ENCODE measurements around the gene BEST3.

BEST3 gene
- 0 to 3.6 (median 0) reads per million in 17 experiments for total RNA-seq

GRCh38 chr12:69698769-69699540 is at the start of gene BEST3:
Gene BEST3 (minus strand): TSS chr12:69699303. CDS start chr12:69697798, 1,505 bp downstream.
- no peak for DNase-seq

DNA sequence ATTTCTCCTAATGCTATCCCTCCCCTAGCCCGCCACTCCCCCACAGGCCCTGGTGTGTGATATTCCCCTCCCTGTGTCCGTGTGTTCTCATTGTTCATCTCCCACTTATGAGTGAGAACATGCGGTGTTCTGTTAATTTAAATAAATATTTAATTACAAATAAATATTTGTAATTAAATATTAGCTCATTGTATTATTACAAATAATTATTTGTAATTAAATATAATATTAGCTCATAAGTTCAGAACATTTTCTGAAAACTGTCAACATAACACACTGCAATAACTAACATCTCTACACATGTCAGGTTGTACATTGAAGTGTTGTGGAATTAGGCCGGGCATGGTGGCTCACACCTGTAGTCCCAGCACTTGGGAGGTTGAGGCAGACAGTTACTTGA is 45.0 kb upstream of the BEST3 start:
- no peak for DNase-seq

DNA sequence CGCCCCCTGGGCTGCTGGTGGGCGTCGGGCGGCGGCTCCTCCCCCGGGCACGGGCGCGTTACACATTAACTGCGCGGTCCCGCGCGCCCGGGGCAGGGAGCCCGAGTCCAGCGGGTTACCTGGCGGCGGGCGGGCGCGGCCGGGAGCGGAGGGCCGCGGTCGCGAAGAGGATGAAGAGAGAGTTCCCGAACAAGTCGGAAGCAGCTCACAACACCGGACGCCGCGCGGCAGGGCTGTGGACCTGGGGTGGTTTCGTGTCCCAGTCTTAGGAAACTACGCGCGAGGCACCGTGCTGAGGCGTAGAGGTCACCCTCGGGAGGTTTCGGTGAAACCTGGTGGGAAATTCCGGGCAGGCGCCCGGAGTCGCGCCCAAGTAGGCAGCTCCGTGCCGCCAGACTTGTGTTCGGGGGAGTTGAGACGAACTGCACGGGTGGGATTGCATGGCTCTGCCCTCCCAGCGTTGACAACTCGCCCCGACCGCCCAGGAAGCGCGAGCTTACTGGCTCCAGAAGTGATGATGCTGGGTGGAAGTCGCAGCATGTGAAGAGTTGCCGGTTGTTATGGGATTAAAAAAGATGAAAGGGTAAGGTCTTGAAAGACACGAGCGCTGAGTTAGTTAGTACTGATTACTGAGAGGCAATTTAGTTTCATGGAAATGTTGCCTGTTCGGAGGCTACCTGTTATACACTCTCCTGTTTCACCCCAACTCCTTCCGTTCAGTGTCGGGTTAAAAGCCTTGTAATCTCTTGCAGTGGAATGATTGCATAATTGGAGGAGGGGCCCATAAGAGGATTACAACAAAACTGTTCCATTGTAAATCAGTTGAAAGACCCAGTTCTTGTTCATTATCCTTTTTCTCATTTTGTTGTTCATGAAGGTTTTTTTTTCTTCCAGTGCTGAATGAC is 40.4 kb upstream of the BEST3 start:
- peak; percentile 38 to 62 (median 54) for DNase-seq

- DNase-seq: peak; percentile 87 to 96 (median 92)
Observed at GRCh38 chr12:69738351-69739286, 39.5 kb upstream of the BEST3 start, which contains the start of gene RAB3IP. Gene RAB3IP (plus strand): TSS chr12:69738860. CDS start chr12:69755409, 16,549 bp downstream.

DNA sequence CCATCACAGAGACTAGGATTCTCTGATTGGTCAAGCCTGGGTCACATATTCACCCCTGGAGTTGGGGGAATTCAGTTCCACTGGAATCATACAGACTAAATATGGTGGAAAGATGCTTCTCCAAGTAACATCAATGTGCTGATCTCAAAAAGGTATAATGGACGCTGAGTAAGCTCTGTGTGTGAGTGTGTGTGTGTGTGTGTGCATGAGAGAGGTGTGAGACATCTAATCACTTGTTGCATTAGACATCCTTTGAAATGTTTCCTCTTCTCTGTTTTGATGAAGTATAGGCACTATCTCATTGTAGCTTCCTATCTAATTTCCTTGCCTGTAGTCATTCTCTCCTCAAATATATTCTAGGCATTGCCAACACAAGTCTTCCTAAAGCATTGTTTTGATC is 34.5 kb upstream of the BEST3 start:
- DNase-seq: no peak

- DNase-seq: no peak
Observed at GRCh38 chr12:69732088-69732487, 33.0 kb upstream of the BEST3 start.

DNA sequence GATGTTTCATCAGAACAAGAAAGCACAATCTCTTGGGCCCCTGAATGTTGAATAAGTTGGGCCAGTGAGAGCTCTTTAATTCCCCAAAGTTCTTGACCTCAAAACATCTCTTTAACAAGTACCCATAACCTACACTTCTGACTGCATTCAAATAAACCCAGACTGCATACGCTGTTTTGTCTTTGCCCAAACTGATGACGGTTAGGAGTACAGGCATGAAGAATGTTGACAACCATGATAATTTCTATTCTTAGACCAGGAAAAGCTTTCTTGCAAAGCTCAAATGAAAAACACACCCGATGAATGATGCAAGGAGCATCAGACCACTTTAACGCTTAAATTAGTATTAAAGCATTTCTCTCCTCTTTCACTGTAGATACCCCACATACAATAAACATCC is 27.8 kb upstream of the BEST3 start:
- no peak for DNase-seq

DNA sequence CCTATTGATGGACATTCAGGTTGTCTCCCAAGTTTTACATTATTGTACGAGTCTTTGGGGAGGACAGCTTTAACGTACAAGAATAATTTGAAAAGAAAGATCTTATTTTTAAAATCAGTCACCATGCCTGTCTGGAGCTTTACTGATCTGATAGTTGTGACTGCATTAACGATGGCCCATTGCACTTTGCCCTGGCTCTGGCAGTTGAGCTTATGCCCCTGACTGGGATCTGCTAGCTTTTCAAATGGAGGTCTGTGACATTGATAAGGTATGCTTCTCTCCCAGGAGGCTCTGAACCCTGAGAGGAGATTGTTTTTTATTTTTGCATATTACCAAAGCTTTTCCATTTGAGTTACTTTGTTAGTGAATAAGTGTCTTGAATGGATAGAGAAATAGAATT is 21.6 kb upstream of the BEST3 start:
- no peak for DNase-seq

- DNase-seq: no peak
Observed at GRCh38 chr12:69719336-69720316, 20.5 kb upstream of the BEST3 start.

DNA sequence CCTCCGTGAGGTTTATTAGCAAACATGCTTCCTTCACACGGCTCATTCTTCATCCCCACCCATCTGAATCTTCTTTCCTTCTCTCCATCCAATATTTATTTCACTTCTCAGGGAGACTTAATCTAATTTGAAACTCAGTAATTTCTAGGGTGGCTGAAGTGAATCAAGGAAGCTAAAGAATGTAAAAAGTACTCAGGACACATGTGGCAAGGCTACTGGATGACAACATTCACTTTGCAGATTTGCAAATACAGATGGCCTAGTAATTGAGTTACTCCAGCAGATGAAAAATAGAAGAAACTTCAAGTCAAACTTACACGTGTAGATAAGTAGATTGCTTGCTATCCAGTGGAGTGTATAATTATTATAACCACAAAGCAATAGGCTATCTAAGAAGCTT is 15.4 kb upstream of the BEST3 start:
- DNase-seq: no peak

- DNase-seq: no peak
Observed at GRCh38 chr12:69712826-69713225, 13.7 kb upstream of the BEST3 start.

DNA sequence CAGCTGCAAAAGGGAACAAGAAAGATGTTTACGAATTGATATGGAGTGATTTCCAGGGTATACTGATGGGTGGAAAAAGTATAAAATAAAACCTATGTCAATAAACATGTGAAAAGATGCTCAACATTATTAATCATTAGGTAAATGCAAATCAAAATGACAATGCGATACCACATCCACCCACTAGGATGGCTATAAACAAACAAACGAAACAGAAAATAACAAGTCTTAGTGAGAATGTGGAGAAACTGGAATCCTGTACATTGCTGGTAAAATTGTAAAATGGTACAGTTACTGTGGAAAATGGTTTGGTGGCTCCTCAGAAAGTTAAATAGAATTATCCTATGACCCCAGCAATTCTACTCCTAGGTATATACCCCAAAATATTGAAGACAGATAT is 9.5 kb upstream of the BEST3 start:
- DNase-seq: no peak

DNA sequence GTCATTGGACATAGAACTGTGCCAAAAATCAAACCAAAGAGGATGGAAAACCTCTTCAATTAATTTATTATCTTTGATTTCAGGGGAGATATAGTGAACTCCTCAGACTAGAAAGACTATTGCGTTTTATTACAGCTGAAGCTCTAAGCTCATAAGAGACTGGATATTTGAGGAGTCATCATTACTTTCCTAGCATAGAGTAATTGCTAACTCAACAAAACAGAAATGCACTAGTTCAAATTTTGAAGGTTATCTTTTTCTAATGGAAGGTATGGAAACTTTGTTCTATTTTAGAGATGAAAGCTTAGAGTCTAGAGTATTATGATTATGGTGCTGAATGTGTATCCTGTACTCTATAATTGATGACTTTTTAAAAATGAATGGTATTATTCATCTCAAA is 5.3 kb upstream of the BEST3 start:
- DNase-seq: no peak

- no peak for DNase-seq
Observed at GRCh38 chr12:69703146-69703642, 4.1 kb upstream of the BEST3 start.

DNA sequence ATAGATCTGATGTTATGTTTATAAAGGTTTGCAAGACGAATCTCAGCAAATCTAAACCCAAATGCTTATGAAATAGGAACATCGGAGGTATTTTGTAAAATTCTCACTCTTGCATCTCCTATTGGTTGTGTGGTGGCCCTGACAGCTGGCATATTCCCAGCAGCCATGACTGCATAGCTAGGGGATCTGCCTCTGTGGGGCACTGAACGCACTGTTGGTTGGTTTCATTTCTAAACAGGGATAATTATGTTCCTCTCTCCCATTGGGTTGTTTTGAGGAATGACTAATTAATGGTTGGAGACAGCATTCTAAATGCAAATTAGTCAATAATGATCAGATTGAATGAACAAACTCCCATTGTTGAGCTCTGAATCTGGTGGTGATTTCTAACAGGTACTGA is 2.7 kb upstream of the BEST3 start:
- no peak for DNase-seq

GRCh38 chr12:69698054-69698453 is 1.0 kb downstream of the BEST3 start:
- no peak for DNase-seq

- DNase-seq: no peak
Observed at GRCh38 chr12:69694123-69694522, 5.0 kb downstream of the BEST3 start.

- DNase-seq: no peak
Observed at GRCh38 chr12:69689638-69690037, 9.5 kb downstream of the BEST3 start.

DNA sequence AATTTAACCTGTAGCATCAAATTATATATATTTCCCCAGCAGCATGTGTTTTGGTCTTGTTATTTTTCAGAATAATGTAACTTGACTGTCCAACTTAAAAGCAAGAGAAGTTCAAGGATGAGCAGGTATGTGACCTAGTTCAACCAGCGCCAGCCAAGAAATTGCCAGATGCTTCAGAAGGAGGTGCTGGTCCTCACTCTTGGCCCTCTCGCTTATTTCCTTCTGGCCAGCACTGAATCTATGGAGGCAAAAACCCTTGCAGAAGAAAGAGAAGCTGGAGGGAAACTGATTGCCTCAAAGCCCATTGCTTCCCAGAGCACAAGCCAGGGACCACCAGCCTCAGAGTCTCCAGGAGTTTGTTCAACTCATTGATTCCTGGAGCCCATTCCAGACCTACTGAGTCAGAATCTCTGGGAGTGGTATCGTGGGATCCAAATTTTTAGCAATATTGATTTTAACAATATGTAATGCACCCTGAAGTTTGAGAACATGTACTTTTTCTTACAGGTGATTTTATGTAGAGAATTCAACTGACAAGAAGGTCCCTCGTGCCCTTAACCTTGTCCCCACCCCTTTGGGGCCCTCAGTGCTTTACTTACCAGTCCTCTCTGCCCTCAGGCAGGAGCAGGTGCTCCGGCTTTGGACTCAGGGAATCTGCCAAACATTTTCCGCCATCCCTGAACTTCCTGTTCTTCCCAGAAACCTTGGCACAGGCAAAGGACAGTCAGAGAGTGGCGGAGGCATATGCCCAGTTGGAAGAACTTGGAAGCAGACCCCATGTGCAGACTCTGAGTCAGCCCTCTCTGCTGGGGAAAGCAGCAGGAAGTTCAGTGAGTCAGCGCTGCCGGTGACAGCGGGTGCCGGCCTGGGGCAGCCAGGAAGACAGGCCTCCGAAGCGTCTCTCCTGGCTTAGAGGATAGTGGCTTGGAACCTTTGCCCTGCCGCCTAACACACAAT is 10.4 kb downstream of the BEST3 start:
- DNase-seq: peak; percentile 56 to 81 (median 74)

DNA sequence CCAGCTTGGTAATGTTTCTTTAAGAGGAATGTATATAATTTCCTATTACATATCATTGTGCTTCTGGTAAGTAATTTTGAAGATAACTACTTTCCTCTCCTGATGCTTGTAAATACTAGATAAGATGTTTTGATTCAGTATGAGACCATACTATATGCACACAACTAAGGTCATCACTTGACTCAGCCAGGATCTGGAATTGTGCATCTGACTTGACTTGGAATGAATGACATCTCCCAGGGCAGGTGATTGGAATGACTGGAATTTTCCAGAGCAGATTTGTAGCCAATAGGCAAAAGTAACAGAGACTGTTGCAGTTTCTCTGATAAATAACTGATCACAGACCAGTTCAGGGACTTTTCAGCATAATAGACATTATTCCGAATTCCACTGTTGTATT is 11.1 kb downstream of the BEST3 start:
- no peak for DNase-seq
